ENCODE measurements around the gene NKX3-2.

GRCh38 chr4:13528821-13529127, 15.5 kb downstream of the NKX3-2 start:
- TF ChIP-seq CTCF (IDR thresholded peaks at IDR 0.05) (no peak), POLR2A (IDR thresholded peaks at IDR 0.05) (no peak)
